HG03025 (cell line): Measurements from ENCODE around the gene RPS6KC1.
"Not testable (repeated sequence)": the region's sequence is repeated elsewhere in the genome, so short reads cannot be mapped to it uniquely, and the experiment has no call there.

Source experiments
- ATAC-seq: cut with Tn5 transposase; IDR thresholded peaks from one replicate; pipeline ENCODE4 v1.9.1; 2021; ENCODE audit warnings: mild to moderate bottlenecking, moderate library complexity; ENCODE audit not compliant: unreplicated experiment, low FRiP score

The RPS6KC1 gene

DNA sequence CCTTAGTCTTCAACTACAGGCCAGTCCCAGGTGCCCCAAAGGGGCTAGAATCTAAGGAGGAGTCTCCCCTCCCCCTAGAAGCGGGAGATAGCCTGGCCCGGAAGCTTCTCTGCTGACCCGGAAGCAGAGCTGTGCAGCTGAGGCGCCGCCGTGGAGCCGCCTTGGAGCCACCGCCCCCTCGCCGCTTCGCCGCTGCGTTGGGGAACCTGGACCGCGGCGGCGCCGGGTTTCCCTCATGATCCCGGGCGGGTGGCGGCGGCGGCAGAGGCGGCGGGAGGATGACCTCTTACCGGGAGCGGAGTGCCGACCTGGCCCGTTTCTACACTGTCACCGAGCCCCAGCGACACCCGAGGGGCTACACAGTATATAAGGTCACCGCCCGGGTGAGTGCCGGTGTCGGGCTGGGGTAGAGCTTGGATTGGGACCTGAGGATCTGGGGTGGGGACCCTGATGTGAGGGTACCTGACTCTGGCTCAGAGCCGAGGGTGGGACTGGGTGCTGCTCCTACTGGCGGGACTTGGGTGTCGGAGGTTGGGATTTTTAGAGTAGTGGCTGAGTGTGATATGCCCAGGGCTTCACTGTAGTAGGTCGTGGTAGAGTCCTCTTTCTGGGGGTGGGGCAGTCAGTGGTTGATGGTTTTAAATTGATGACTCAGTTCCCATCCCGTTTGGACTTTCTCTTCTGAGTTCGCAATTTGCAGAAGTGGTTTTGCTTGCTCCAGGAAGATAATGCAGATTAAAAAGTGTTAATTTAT lies at the start of gene RPS6KC1:
Gene RPS6KC1, plus strand, starts transcription at position 115 of the 754 bp plus-strand sequence. Its CDS starts 164 bp downstream, at position 279.
- ATAC-seq: peak; percentile 97

DNA sequence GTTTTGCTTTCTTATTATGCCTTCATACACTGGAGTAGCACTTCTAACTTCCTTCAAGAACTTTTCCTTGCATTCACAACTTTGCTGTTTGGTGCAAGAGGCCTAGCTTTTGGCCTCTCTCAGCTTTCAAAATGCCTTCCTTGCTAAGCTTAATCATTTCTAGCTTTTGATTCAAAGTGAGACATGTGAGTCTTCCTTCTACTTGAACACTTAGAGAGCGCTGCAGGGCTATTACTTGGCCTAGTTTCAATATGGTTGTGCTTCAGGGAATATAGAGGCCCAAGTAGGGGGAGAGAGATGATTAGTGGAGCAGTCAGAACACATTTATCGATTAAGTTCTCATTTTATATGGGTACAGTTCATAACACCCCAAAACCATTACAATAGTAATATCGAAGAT lies 47.8 kb upstream of the RPS6KC1 start:
- no peak for ATAC-seq

GRCh38 chr1:213008564-213008963 lies 42.5 kb upstream of the RPS6KC1 start:
- no peak for ATAC-seq

GRCh38 chr1:213014642-213015041 lies 36.4 kb upstream of the RPS6KC1 start:
- ATAC-seq: no peak

DNA sequence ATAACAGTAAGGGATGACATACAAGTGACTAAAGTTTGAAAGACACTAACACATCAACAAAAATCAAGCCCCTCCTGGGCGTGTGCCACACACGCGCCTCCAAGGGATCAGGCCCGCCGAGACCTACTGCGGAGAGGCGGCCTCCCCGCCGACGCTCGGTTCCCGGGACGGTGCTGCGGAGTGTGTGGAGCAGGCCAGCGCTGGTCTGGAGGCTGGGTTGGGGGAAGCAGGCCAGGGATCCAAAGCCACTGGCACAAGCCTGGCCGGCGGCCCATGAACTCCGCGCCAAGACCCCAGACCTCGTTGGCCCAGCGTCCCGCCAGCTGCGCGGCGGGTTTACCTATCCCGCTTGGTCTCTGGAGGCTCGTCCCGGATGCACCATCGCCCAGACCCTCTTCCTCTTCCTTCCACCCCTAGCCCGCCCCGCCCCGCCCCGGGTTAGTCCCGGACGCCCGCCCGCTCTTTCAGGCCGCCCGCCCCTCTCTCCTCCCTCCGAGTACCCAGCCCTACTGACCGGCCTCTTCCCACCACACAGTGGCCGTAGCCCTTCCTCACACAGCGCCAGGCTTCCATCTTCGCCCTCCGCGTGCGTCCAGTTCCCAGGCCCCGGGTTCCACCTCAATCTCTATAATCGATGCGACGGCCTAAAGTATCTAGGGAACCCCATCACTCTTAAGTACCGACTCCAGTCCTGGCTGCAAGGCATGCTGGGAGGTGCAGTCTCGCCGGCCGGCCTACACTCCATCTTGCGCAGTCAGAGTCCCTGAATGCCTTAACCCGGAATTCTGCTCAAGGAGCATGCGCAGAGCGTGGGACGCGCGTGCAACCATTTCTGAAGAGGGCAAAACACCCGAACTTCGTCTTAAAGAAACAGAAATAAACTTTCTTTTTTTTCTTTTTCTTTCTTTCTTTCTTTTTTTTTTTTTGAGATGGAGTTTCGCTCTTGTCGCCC lies 35.7 kb upstream of the RPS6KC1 start, which contains the start of gene ANGEL2:
Gene ANGEL2, minus strand, starts transcription at position 769 of the 952 bp plus-strand sequence. Its CDS starts 196 bp downstream, at position 573.
- ATAC-seq: peak; percentile 91

DNA sequence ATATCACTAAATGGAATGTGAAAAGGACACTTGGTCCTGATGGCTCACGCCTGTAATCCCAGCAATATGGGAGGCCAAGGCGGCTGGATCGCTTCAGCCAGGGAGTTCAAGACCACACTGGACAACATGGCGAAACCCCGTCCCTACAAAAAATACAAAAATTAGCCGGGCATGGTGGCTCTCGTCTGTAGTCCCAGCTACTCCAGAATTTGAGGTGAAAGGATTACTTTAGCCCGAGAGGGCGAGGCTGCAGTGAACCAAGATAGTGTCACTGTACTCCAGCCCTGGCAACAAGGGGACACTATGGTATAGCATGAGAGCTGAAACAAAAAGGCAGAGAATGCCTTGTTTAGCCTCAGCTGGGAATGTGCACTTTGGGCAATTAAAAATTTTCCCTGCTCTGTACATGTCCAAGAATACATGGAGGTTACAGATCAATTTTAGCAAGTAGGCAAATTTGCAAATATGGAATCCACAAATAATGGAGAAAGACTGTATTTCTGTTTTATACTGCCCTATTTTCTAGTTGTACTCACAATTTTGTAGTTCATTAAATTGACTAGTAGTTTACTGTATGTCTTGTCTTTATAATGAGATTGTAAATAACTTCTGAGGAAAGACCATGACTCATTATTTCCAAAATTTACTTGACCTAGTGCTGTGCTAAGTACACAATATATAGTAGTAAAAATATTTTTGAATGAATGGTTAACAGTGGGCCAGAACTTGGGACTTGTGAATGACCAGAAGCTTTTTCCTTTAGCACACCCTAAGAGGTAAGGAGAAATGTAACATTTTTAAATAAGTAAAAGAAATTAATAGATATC lies 33.4 kb upstream of the RPS6KC1 start:
- ATAC-seq: no peak

- no peak for ATAC-seq
These were observed 31.6 kb upstream of the RPS6KC1 start for GRCh38 chr1:213019450-213019849.

GRCh38 chr1:213020016-213020415 lies 31.0 kb upstream of the RPS6KC1 start:
- ATAC-seq: no peak

- ATAC-seq: not testable (repeated sequence)
These were observed 24.0 kb upstream of the RPS6KC1 start for GRCh38 chr1:213027024-213027423.

DNA sequence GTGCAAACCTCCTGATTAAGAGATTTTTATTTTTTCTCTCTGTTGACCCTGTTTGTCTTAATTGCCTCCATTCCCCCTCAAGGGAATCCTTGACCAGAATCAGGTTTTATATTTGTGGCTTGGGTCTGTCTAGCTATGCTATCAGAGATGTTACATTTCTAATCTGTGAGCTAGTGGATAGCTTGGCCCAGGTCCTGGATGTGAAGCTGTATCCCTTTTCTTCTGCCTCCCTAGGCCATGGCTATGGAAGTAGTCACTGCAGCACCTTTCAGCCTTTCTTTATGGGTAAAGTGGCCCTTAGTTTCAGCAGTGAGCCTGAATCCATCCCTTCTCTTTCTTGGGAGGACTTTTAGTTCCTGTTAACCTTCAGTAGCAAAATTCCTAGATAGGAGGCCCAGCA lies 18.4 kb upstream of the RPS6KC1 start:
- ATAC-seq: no peak

DNA sequence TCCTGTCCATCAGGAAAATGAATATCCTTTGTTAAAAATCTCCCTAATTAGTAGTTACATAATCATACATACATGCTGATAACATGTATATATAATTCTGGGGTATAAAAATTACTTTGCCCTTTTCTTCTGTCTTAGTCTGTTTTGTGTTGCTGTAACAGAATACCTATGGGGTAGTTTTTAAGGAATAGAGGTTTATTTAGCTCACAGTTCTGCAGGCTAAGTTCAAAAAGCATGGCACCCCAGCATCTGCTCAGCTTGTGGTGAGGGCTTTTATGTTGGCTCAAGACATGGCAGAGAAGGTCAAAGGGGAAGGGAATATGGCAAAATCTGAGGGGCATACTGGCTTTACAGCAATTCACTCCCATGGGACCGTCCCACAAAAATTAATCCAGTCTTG lies 16.3 kb upstream of the RPS6KC1 start:
- no peak for ATAC-seq

GRCh38 chr1:213035573-213035972 lies 15.5 kb upstream of the RPS6KC1 start:
- no peak for ATAC-seq

DNA sequence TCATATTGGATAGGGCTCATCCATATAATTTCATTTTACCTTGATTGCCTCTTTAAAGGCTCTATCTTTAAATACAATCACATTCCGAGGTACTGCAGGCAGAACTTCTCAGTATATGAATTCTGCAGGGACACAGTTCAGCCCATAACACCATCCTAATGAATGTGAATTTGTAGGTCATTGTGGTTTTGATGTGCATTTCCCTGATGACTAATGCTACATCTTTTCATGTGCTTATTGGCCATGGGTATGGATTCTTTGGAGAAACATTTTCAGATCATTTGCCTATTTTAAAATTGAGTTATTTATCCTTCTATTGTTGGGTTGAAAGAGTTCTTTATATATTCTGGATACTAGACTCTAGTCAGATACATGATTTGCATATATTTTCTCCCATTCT lies 9.6 kb upstream of the RPS6KC1 start:
- no peak for ATAC-seq

DNA sequence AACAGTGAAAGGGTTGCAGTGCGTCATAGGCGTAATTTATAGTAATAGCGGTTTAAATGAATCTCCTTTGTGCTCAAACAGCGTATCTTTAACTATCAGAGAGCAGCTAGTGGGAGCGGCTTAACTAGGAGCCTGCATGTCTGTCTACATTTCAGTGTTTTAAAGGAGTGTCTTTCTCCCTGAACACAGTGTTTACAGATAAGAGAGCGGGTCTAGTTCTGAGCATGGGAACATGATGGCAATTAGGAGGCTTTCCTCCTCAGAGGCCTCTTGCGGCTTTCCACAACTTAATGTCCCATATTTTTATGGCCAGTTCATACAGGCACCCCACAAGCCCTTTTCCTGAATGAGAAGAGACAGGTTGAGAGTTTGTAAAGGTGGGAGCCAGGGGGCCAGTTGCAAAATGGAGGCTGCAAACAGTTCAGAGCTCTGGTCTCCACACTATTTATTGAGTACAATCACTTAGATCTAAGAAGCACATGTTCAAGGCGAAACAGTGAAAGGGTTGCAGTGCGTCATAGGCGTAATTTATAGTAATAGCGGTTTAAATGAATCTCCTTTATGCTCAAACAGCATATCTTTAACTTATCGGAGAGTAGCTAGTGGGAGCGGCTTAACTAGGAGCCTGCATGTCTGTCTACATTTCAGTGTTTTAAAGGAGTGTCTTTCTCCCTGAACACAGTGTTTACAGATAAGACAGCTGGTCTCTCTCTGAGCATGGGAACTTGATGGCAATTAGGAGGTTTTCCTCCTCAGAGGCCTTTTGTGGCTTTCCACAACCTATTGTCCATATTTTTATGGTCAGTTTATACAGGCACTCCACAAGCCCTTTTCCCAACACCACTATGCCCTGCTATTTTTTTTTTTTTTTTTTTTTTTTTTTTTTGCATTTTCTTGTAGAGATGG lies 5.5 kb upstream of the RPS6KC1 start:
- ATAC-seq: not testable (repeated sequence)

- no peak for ATAC-seq
These were observed 1.8 kb upstream of the RPS6KC1 start for GRCh38 chr1:213049232-213049631.

DNA sequence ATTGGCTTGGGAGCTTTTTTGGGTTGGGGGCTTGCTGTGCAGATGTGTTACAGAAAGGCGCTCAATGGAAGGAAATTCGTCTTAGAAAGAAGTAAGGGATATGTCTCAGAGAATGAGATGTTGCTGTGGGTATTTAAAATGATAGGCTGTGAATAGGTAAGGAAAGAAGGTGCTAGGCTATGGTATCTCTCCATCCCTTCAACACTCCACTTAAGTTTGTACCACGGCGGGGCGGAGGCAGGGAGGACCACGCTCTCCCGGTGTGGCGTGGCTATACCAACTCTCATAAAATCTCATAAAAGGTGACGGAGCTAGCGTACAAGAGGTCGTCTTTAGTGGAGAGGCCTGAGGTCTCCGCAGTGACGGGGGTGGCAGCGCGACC lies 305 bp upstream of the RPS6KC1 start:
- peak; percentile 35 for ATAC-seq

DNA sequence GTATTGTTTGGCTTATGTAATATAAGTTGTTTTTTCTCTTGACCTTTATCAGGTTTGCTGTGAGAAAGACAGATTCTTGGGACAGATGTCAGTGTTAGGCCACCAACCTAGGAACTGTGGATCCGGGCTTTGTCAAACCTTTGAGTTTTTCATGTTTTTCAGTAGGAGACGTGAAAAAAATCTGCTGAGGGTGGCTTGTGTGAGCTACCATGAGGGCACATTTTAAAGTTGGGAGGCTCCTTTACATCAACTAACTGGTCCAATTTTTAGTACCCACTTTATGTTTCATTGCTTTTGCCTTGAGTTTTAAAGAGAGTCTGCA lies 801 bp downstream of the RPS6KC1 start:
- no peak for ATAC-seq

DNA sequence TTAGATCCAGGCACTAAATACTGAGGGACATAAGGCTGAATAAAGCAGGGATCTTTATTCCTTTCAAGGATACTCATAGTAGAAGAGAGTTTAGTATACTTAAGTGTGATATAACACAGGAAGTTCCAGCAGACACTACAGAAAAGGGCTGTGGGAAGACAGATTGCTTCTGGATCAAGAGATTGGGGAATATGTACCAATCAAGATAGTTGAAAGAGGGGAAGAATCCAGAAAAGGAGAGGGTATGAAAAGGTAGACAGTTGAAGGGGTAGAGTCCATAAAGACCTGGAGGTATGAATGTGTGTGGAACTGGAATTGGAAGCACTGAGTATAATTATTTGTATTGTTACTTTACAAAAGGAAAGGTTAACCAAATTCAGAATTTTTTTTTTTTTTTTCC lies 2.4 kb downstream of the RPS6KC1 start:
- no peak for ATAC-seq

GRCh38 chr1:213054142-213054541 lies 3.1 kb downstream of the RPS6KC1 start:
- no peak for ATAC-seq
